ENCODE results near the gene MAD1L1.
"Not testable (repeated sequence)": the region's sequence is repeated elsewhere in the genome, so short reads cannot be mapped to it uniquely, and the experiment has no call there.

The MAD1L1 gene

GRCh38 chr7:2042650-2043049 is 190.1 kb downstream of the MAD1L1 start:
- Histone ChIP-seq H3K27me3 (ENCODE audit: control insufficient read depth in 5 of 5, insufficient read depth in 4 of 5, low read length in 5 of 5) (no peaks in the 10 kb centered on the region), H3K9me3 (ENCODE audit: control insufficient read depth in 5 of 5, low read length in 5 of 5) (peaks cover 0 to 3% (median 0%) of the 10 kb centered on the region in 5 donors), H3K36me3 (ENCODE audit: control insufficient read depth in 5 of 5, insufficient read depth in 5 of 5, low read length in 5 of 5) (peaks cover 0 to 17% (median 12%) of the 10 kb centered on the region in 5 donors), H3K27ac (ENCODE audit: low read depth, low read length) (no peak overlapping the region), H3K9ac (ENCODE audit: low read length in 5 of 5) (no peak overlapping the region), H3K4me3 (ENCODE audit: low read depth in 1 of 5, low read length in 5 of 5) (no peak overlapping the region), H3K4me1 (ENCODE audit: control insufficient read depth in 5 of 5, insufficient read depth in 5 of 5, low read length in 5 of 5) (peaks cover 1 to 20% (median 12%) of the 10 kb centered on the region in 5 donors)

- H3K4me3 ChIP-seq (ENCODE audit: low read depth in 1 of 5, low read length in 5 of 5) = no peak overlapping the region
- peaks cover 6 to 26% (median 16%) of the 10 kb centered on the region in 5 donors for H3K4me1 ChIP-seq (ENCODE audit: control insufficient read depth in 5 of 5, insufficient read depth in 5 of 5, low read length in 5 of 5)
Observed at GRCh38 chr7:2041496-2042367, 191.0 kb downstream of the MAD1L1 start.

DNA sequence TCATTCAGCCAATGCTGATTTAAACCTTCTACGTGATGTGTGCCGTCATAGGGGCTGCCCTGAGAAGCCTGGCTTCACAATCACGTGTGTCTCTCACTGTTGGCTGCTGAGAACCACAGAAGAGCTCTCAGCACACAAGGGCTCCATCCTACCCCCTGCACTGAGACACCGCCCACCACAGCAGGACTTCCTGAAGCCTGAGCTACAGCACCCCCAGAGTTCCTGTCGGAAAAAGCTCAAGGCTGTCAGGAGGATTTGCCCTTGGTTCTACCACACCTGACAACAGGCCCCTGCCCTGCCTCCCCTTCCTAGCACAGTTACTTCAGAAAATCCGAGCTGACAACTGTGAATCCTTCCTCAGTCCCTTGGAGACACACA is 191.9 kb downstream of the MAD1L1 start:
- peaks cover 0 to 3% (median 0%) of the 10 kb centered on the region in 5 donors for H3K9me3 ChIP-seq (ENCODE audit: control insufficient read depth in 5 of 5, low read length in 5 of 5)
- peaks cover 10 to 26% (median 16%) of the 10 kb centered on the region in 5 donors for H3K4me1 ChIP-seq (ENCODE audit: control insufficient read depth in 5 of 5, insufficient read depth in 5 of 5, low read length in 5 of 5)
- no peak overlapping the region for H3K9ac ChIP-seq (ENCODE audit: low read length in 5 of 5)
- H3K36me3 ChIP-seq (ENCODE audit: control insufficient read depth in 5 of 5, insufficient read depth in 5 of 5, low read length in 5 of 5) = peaks cover 0 to 17% (median 12%) of the 10 kb centered on the region in 5 donors
- no peak overlapping the region for H3K27ac ChIP-seq (ENCODE audit: low read depth, low read length)
- H3K27me3 ChIP-seq (ENCODE audit: control insufficient read depth in 5 of 5, insufficient read depth in 4 of 5, low read length in 5 of 5) = peaks cover 0 to 2% (median 0%) of the 10 kb centered on the region in 5 donors
- H3K4me3 ChIP-seq (ENCODE audit: low read depth in 1 of 5, low read length in 5 of 5) = no peak overlapping the region

More at GRCh38 chr7:2041496-2042367, 191.0 kb downstream of the MAD1L1 start:
- Histone ChIP-seq H3K36me3 (ENCODE audit: control insufficient read depth in 5 of 5, insufficient read depth in 5 of 5, low read length in 5 of 5) (peaks cover 0 to 17% (median 12%) of the 10 kb centered on the region in 5 donors), H3K27me3 (ENCODE audit: control insufficient read depth in 5 of 5, insufficient read depth in 4 of 5, low read length in 5 of 5) (no peaks in the 10 kb centered on the region), H3K9ac (ENCODE audit: low read length in 5 of 5) (no peak overlapping the region), H3K27ac (ENCODE audit: low read depth, low read length) (no peak overlapping the region), H3K9me3 (ENCODE audit: control insufficient read depth in 5 of 5, low read length in 5 of 5) (peaks cover 0 to 3% (median 0%) of the 10 kb centered on the region in 5 donors)

- H3K9ac ChIP-seq (ENCODE audit: low read length in 5 of 5) = no peak overlapping the region
- peaks cover 0 to 2% (median 0%) of the 10 kb centered on the region in 5 donors for H3K27me3 ChIP-seq (ENCODE audit: control insufficient read depth in 5 of 5, insufficient read depth in 4 of 5, low read length in 5 of 5)
- H3K4me1 ChIP-seq (ENCODE audit: control insufficient read depth in 5 of 5, insufficient read depth in 5 of 5, low read length in 5 of 5) = peaks cover 10 to 26% (median 16%) of the 10 kb centered on the region in 5 donors
- peaks cover 0 to 3% (median 0%) of the 10 kb centered on the region in 5 donors for H3K9me3 ChIP-seq (ENCODE audit: control insufficient read depth in 5 of 5, low read length in 5 of 5)
- no peak overlapping the region for H3K4me3 ChIP-seq (ENCODE audit: low read depth in 1 of 5, low read length in 5 of 5)
- peaks cover 0 to 17% (median 12%) of the 10 kb centered on the region in 5 donors for H3K36me3 ChIP-seq (ENCODE audit: control insufficient read depth in 5 of 5, insufficient read depth in 5 of 5, low read length in 5 of 5)
- H3K27ac ChIP-seq (ENCODE audit: low read depth, low read length) = no peak overlapping the region
Observed at GRCh38 chr7:2040201-2040892, 192.4 kb downstream of the MAD1L1 start.

DNA sequence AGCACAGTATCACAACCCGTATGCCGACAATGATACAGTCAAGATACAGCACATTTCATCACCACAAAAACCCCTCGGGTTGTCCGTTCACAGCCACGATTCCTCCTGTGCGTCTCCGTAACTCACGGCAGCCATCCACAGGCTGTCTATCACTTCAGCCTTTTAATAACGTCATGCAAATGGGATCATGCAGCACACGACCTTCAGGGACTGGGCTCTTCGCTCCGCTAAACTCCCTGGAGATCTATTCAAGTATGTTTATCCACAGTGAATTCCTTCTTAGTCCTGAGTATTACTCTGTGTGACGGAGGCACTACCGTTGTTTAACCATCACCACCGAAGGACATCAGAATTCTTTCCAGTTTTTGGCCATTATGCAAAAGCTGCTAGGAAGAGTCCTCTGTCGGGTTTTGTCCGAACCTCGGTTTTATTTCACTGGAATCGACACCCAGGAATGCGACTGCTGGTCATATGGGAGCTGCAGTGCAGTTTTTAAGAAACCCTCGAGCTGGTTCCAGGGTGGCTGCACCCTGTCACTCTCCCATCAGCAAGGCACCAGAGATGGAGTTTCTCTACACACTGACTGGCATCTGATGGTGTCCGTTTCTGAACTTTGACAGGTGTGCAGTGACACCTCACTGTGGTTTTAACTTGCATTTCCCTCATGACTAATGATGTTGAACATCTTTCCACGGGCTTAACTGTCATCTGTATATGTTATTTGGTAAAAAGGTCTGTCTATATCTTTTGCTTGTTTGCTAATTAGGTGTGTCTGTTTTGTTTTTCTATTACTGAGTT is 193.6 kb downstream of the MAD1L1 start:
- peaks cover 0 to 13% (median 12%) of the 10 kb centered on the region in 5 donors for H3K36me3 ChIP-seq (ENCODE audit: control insufficient read depth in 5 of 5, insufficient read depth in 5 of 5, low read length in 5 of 5)
- peak overlapping the region in 1 of 5 donors; percentile 8 for H3K4me3 ChIP-seq (ENCODE audit: low read depth in 1 of 5, low read length in 5 of 5)
- peaks cover 11 to 26% (median 16%) of the 10 kb centered on the region in 5 donors for H3K4me1 ChIP-seq (ENCODE audit: control insufficient read depth in 5 of 5, insufficient read depth in 5 of 5, low read length in 5 of 5)
- H3K9ac ChIP-seq (ENCODE audit: low read length in 5 of 5) = no peak overlapping the region
- no peak overlapping the region for H3K27ac ChIP-seq (ENCODE audit: low read depth, low read length)
- H3K27me3 ChIP-seq (ENCODE audit: control insufficient read depth in 5 of 5, insufficient read depth in 4 of 5, low read length in 5 of 5) = peaks cover 0 to 2% (median 0%) of the 10 kb centered on the region in 5 donors
- H3K9me3 ChIP-seq (ENCODE audit: control insufficient read depth in 5 of 5, low read length in 5 of 5) = peaks cover 0 to 3% (median 0%) of the 10 kb centered on the region in 5 donors

DNA sequence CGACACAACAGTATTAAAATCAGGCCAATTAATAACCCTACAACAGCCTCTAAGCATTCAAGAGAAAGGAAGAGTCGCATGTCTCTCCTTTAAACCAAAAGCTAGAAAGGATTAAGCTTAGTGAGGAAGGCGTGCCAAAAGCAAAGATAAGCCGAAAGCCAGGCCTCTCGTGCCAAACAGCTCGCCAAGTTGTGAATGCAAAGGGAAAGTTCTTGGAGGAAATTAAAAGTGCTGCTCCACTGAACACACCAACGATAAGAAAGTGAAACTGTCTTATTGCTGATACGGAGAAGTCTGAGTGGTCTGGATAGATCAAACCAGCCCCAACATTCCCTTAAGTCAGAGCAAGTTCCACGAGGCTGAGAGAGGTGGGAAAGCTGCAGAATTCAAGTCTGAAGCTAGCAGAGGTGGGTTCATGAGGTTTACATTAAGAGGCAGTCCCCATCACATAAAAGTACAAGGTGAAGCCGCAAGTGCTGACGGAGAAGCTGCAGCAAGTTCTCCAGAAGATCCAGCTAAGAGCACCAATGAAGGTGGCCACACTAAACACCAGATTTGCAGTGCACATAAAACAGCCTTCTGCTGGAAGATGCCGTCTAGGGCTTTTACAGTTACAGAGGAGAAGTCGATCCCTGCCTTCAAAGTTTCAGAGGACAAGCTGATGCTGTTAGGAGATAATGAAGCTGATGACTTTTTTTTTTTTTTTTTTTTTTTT is 194.8 kb downstream of the MAD1L1 start:
- H3K4me1 ChIP-seq (ENCODE audit: control insufficient read depth in 5 of 5, insufficient read depth in 5 of 5, low read length in 5 of 5) = peaks cover 11 to 26% (median 16%) of the 10 kb centered on the region in 5 donors
- peak overlapping the region in 4 of 5 donors; percentile 7 to 64 (median 48) for H3K9ac ChIP-seq (ENCODE audit: low read length in 5 of 5)
- H3K4me3 ChIP-seq (ENCODE audit: low read depth in 1 of 5, low read length in 5 of 5) = peak overlapping the region; percentile 23 to 69 (median 60)

GRCh38 chr7:2037301-2037807 is 195.4 kb downstream of the MAD1L1 start:
- H3K36me3 ChIP-seq (ENCODE audit: control insufficient read depth in 5 of 5, insufficient read depth in 5 of 5, low read length in 5 of 5) = peaks cover 0 to 6% (median 4%) of the 10 kb centered on the region in 5 donors
- H3K9ac ChIP-seq (ENCODE audit: low read length in 5 of 5) = peak overlapping the region in 4 of 5 donors; percentile 7 to 64 (median 48)
- peak overlapping the region; percentile 23 to 69 (median 60) for H3K4me3 ChIP-seq (ENCODE audit: low read depth in 1 of 5, low read length in 5 of 5)
- no peaks in the 10 kb centered on the region for H3K9me3 ChIP-seq (ENCODE audit: control insufficient read depth in 5 of 5, low read length in 5 of 5)
- H3K27me3 ChIP-seq (ENCODE audit: control insufficient read depth in 5 of 5, insufficient read depth in 4 of 5, low read length in 5 of 5) = peaks cover 0 to 2% (median 0%) of the 10 kb centered on the region in 5 donors
- H3K27ac ChIP-seq (ENCODE audit: low read depth, low read length) = peak overlapping the region; percentile 32
- H3K4me1 ChIP-seq (ENCODE audit: control insufficient read depth in 5 of 5, insufficient read depth in 5 of 5, low read length in 5 of 5) = peaks cover 11 to 26% (median 16%) of the 10 kb centered on the region in 5 donors

More for the DNA sequence above, 194.8 kb downstream of the MAD1L1 start:
- Histone ChIP-seq H3K9me3 (ENCODE audit: control insufficient read depth in 5 of 5, low read length in 5 of 5) (peaks cover 0 to 3% (median 0%) of the 10 kb centered on the region in 5 donors), H3K27me3 (ENCODE audit: control insufficient read depth in 5 of 5, insufficient read depth in 4 of 5, low read length in 5 of 5) (peaks cover 0 to 2% (median 0%) of the 10 kb centered on the region in 5 donors), H3K27ac (ENCODE audit: low read depth, low read length) (peak overlapping the region; percentile 32), H3K36me3 (ENCODE audit: control insufficient read depth in 5 of 5, insufficient read depth in 5 of 5, low read length in 5 of 5) (peaks cover 0 to 11% (median 7%) of the 10 kb centered on the region in 5 donors)

- no peaks in the 10 kb centered on the region for H3K9me3 ChIP-seq (ENCODE audit: control insufficient read depth in 5 of 5, low read length in 5 of 5)
- H3K4me1 ChIP-seq (ENCODE audit: control insufficient read depth in 5 of 5, insufficient read depth in 5 of 5, low read length in 5 of 5) = peaks cover 11 to 26% (median 16%) of the 10 kb centered on the region in 5 donors
- no peaks in the 10 kb centered on the region for H3K36me3 ChIP-seq (ENCODE audit: control insufficient read depth in 5 of 5, insufficient read depth in 5 of 5, low read length in 5 of 5)
- H3K27ac ChIP-seq (ENCODE audit: low read depth, low read length) = no peak overlapping the region
- no peak overlapping the region for H3K9ac ChIP-seq (ENCODE audit: low read length in 5 of 5)
- H3K4me3 ChIP-seq (ENCODE audit: low read depth in 1 of 5, low read length in 5 of 5) = no peak overlapping the region
- peaks cover 0 to 2% (median 0%) of the 10 kb centered on the region in 5 donors for H3K27me3 ChIP-seq (ENCODE audit: control insufficient read depth in 5 of 5, insufficient read depth in 4 of 5, low read length in 5 of 5)
Observed at GRCh38 chr7:2036786-2037185, 196.0 kb downstream of the MAD1L1 start.

GRCh38 chr7:2036201-2036600 is 196.5 kb downstream of the MAD1L1 start:
- H3K4me3 ChIP-seq (ENCODE audit: low read depth in 1 of 5, low read length in 5 of 5); H3K9me3 ChIP-seq (ENCODE audit: control insufficient read depth in 5 of 5, low read length in 5 of 5); H3K36me3 ChIP-seq (ENCODE audit: control insufficient read depth in 5 of 5, insufficient read depth in 5 of 5, low read length in 5 of 5); H3K27ac ChIP-seq (ENCODE audit: low read depth, low read length); H3K27me3 ChIP-seq (ENCODE audit: control insufficient read depth in 5 of 5, insufficient read depth in 4 of 5, low read length in 5 of 5); H3K9ac ChIP-seq (ENCODE audit: low read length in 5 of 5): not testable (repeated sequence)
- H3K4me1 ChIP-seq (ENCODE audit: control insufficient read depth in 5 of 5, insufficient read depth in 5 of 5, low read length in 5 of 5) = peaks cover 11 to 25% (median 16%) of the 10 kb centered on the region in 5 donors

All from subcutaneous abdominal adipose tissue (tissue), 5 donors.